Upper lobe of right lung (tissue), 1 donor: ENCODE results near the gene MAP3K5. TPM values are rescaled to one million over a fixed set of nuclear protein-coding genes. Genes with fewer than 3 reads are reported as not detected.
A peak's percentile ranks its signal among the peaks of the same experiment; 100 is the strongest.

Experiments used
- ATAC-seq: fragments of 200-7000 bp; cut with Tn5 transposase; one replicate; pipeline ENCODE4 v1.9.1; 2020; ENCODE audit warnings: mild to moderate bottlenecking, moderate library complexity
- DNase-seq: peaks from one replicate; pipeline ENCODE4 v3.0.0-alpha.2; 2020
- H3K27ac ChIP-seq: fragments of 200-600 bp; one replicate; pipeline ENCODE4 v1.8.0; 2022
- H3K27me3 ChIP-seq: fragments of 200-600 bp; one replicate; pipeline ENCODE4 v1.8.0; 2022; ENCODE audit warnings: mild to moderate bottlenecking
- H3K36me3 ChIP-seq: fragments of 200-600 bp; one replicate; pipeline ENCODE4 v1.8.0; 2022
- H3K4me1 ChIP-seq: fragments of 200-600 bp; one replicate; pipeline ENCODE4 v1.8.0; 2022
- H3K4me3 ChIP-seq: fragments of 200-600 bp; one replicate; pipeline ENCODE4 v1.8.0; 2022; ENCODE audit warnings: mild to moderate bottlenecking
- H3K9me3 ChIP-seq: fragments of 200-600 bp; one replicate; pipeline ENCODE4 v1.8.0; 2022
- intact Hi-C: fragments of 100-400 bp; cut with DNase I; formaldehyde crosslinking; loops from one replicate; pipeline ENCODE4 v1.11.0; 2022
- total RNA-seq: library from RNA; stranded (reverse); fragmentation: NEBNext Ultra II Directional; extraction: Animal tissue kit (Norgen Biotek cat#: 25700); gene quantifications from one replicate; pipeline ENCODE4 v1.2.1, GENCODE V29; 2021
- TF ChIP-seq, protein P1 (sequence below): fragments of 200-600 bp; IDR thresholded peaks from one replicate; pipeline ENCODE4 v1.8.0; 2022; ENCODE audit warnings: antibody characterized with exemption
- donor health status: DM: no; HTN: yes; CAD: no; lungs with severe emphysema.

The MAP3K5 gene
- total RNA-seq, 1 donor from 2014 or later, result 32.5 TPM

DNA sequence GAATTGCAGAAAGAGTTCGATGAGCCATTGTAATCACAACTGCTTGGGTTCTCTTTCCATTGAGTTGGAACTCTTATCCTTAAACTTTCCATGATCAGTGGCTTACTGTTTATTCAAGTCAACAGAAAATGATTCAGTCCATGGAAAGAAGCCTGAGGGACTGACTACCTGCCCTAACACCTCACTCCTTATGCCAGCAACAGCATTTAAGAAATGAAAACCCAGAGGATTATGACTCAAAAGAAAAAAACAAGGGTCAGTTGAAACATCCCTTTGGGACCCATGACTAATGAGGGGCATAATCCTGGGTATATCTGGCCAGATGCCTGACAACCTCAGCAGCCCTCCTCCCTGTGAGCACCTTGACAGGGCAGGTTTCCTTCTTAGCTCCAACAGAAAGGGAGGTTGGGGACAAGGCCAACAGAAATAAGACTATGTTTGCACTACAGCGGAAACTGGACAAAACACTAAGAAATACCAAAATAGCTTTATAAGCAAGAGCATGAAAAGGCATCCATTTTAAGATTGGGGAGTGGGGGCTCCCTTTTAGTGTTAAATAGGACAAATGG lies 106.7 kb downstream of the MAP3K5 start:
- H3K27ac ChIP-seq, result no peak overlapping the region
- H3K4me1 ChIP-seq, result no peaks in the 10 kb centered on the region
- H3K4me3 ChIP-seq, result no peak overlapping the region
- H3K27me3 ChIP-seq, result no peaks in the 10 kb centered on the region
- intact Hi-C loops, result no loop called here
- H3K9me3 ChIP-seq, result no peaks in the 10 kb centered on the region
- TF ChIP-seq, protein P1, sequence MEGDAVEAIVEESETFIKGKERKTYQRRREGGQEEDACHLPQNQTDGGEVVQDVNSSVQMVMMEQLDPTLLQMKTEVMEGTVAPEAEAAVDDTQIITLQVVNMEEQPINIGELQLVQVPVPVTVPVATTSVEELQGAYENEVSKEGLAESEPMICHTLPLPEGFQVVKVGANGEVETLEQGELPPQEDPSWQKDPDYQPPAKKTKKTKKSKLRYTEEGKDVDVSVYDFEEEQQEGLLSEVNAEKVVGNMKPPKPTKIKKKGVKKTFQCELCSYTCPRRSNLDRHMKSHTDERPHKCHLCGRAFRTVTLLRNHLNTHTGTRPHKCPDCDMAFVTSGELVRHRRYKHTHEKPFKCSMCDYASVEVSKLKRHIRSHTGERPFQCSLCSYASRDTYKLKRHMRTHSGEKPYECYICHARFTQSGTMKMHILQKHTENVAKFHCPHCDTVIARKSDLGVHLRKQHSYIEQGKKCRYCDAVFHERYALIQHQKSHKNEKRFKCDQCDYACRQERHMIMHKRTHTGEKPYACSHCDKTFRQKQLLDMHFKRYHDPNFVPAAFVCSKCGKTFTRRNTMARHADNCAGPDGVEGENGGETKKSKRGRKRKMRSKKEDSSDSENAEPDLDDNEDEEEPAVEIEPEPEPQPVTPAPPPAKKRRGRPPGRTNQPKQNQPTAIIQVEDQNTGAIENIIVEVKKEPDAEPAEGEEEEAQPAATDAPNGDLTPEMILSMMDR, result no peak
- no peak for DNase-seq
- H3K36me3 ChIP-seq, result no peaks in the 10 kb centered on the region
- no peak for ATAC-seq

DNA sequence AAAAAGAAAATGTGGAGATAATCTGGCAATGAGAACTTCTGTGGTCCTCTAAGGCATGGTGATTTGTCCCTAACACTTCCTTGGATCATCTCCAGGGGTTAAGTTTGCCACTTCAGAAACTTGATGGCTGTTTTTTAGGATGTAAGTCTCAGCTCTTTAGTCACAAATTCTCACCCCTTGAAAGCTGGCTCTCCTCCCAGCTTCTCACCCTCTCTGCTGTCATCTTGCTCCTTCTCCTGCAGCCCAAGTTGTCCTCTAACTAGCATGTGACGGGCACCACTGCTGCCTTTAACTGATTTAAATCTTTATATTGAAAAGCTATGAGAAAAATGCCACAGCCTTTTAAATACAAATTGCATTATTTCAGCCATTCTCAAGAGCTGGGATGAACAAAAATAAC lies 107.8 kb downstream of the MAP3K5 start:
- intact Hi-C loops, result no loop called here
- Histone ChIP-seq H3K27ac (no peak overlapping the region), H3K9me3 (no peaks in the 10 kb centered on the region), H3K4me1 (no peaks in the 10 kb centered on the region), H3K4me3 (no peak overlapping the region), H3K36me3 (no peaks in the 10 kb centered on the region), H3K27me3 (no peaks in the 10 kb centered on the region)
- TF ChIP-seq, protein P1, result no peak
- DNase-seq (no peak), ATAC-seq (no peak)

GRCh38 chr6:136683209-136683941 lies 108.9 kb downstream of the MAP3K5 start:
- intact Hi-C loops, result no loop called here
- Histone ChIP-seq H3K9me3 (no peaks in the 10 kb centered on the region), H3K4me3 (no peak overlapping the region), H3K27ac (no peak overlapping the region), H3K4me1 (no peaks in the 10 kb centered on the region), H3K27me3 (no peaks in the 10 kb centered on the region), H3K36me3 (no peaks in the 10 kb centered on the region)
- TF ChIP-seq, protein P1, result no peak
- DNase-seq (no peak), ATAC-seq (no peak)

DNA sequence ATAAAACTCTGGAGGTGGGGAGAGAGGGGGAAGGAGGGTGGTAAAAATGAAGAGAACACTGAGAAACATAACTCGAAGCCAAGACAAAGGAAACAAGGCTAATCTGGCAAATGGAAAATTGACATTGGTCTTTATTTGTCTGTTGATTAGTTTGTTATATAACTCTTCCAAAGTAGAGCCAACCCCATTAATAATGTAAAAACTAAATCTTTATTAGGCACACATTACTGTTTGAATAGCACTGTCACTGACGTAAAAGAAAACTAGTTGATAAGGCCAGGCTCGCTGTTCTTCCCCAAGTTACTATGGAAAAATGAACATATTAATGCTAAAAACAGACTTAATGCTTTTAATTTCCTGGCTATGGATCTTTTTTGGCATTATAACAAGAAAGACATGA lies 110.0 kb downstream of the MAP3K5 start:
- H3K4me3 ChIP-seq, result no peak overlapping the region
- TF ChIP-seq, protein P1, result no peak
- ATAC-seq (no peak), DNase-seq (no peak)
- H3K4me1 ChIP-seq, result no peaks in the 10 kb centered on the region
- no peaks in the 10 kb centered on the region for H3K9me3 ChIP-seq
- H3K36me3 ChIP-seq, result no peaks in the 10 kb centered on the region
- no peak overlapping the region for H3K27ac ChIP-seq
- intact Hi-C loops, result no loop called here
- H3K27me3 ChIP-seq, result no peaks in the 10 kb centered on the region

GRCh38 chr6:136677822-136678221 lies 114.5 kb downstream of the MAP3K5 start:
- Histone ChIP-seq H3K4me3 (no peak overlapping the region), H3K36me3 (no peaks in the 10 kb centered on the region), H3K27me3 (no peaks in the 10 kb centered on the region), H3K27ac (no peak overlapping the region), H3K9me3 (no peaks in the 10 kb centered on the region), H3K4me1 (no peaks in the 10 kb centered on the region)
- TF ChIP-seq, protein P1, result no peak
- intact Hi-C loops, result no loop called here
- DNase-seq (no peak), ATAC-seq (peak; percentile 85)
